ENCODE results near the gene TMEM50A. TPM values are rescaled to one million over a fixed set of nuclear protein-coding genes. Genes with fewer than 3 reads are reported as not detected.
"Not testable (repeated sequence)": the region's sequence is repeated elsewhere in the genome, so short reads cannot be mapped to it uniquely, and the experiment has no call there.

TMEM50A gene
- total and polyA plus RNA-seq, 2 donors (not counting 1 experiment from before 2014, with no cell fraction given): 141 to 186 TPM

DNA sequence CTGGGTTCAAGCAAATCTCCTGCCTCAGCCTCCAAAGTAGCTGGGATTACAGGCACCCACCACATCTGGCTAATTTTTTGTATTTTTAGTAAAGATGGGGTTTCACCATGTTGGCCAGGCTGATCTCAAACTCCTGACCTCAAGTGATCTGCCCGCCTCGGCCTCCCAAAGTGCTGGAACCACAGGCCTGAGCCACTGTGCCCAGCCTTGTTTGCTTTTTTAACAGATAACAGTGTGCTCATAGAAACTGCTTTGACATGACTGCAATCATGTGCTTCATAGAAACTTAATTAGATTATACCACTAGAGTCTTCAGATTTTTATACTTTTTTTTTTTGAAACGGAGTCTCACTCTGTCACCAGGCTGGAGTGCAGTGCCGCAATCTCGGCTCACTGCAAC lies 8.8 kb upstream of the TMEM50A start:
- H3K27me3 ChIP-seq (ENCODE audit: control insufficient read depth, insufficient read depth, low read length); H3K4me2 ChIP-seq (ENCODE audit: extremely low read depth, insufficient read depth, low read length); H3K4me1 ChIP-seq (ENCODE audit: control insufficient read depth, extremely low read depth, insufficient read depth, low read length); H2AFZ ChIP-seq (ENCODE audit: low read length); H3K9me3 ChIP-seq (ENCODE audit: control insufficient read depth, insufficient read depth, low read depth, low read length); DNase-seq (ENCODE audit: low read depth in 2 of 2); H3K4me3 ChIP-seq (replicated peaks in 1 of 4; ENCODE audit: control extremely low read depth in 1 of 4, insufficient read depth in 1 of 4, low read depth in 3 of 4, low read length in 4 of 4); H4K20me1 ChIP-seq (ENCODE audit: control insufficient read depth, extremely low read depth, insufficient read depth, low read length); H3K9ac ChIP-seq (ENCODE audit: insufficient read depth, low read length); H3K36me3 ChIP-seq (ENCODE audit: control insufficient read depth, insufficient read depth, low read length); H3K27ac ChIP-seq (ENCODE audit: insufficient read depth, low read length); H3K79me2 ChIP-seq (ENCODE audit: control insufficient read depth, insufficient read depth, low read length): not testable (repeated sequence)

DNA sequence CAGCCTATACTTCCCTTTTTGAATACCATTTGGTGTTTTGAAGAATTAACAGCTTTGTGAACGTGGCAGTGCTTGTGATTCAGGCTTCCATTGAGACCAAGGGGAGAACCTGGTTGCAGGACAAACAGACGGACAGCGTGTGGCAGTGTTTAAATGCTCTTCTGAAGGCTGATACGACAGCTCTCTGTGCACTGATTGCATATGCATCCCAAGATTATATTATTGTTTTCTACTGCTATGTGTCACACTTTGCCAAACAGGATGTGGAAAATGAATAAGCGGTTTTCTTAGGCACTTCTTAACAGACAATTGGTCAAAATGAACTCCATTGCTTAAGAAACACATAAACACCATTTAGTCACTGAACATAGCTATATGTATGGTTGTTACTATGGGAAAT lies 8.2 kb upstream of the TMEM50A start:
- H4K20me1 ChIP-seq (ENCODE audit: control insufficient read depth, extremely low read depth, insufficient read depth, low read length); H3K4me1 ChIP-seq (ENCODE audit: control insufficient read depth, extremely low read depth, insufficient read depth, low read length); H3K27ac ChIP-seq (ENCODE audit: insufficient read depth, low read length); H3K4me2 ChIP-seq (ENCODE audit: extremely low read depth, insufficient read depth, low read length); H2AFZ ChIP-seq (ENCODE audit: low read length); H3K9me3 ChIP-seq (ENCODE audit: control insufficient read depth, insufficient read depth, low read depth, low read length); H3K27me3 ChIP-seq (ENCODE audit: control insufficient read depth, insufficient read depth, low read length); H3K36me3 ChIP-seq (ENCODE audit: control insufficient read depth, insufficient read depth, low read length); H3K9ac ChIP-seq (ENCODE audit: insufficient read depth, low read length); H3K79me2 ChIP-seq (ENCODE audit: control insufficient read depth, insufficient read depth, low read length); H3K4me3 ChIP-seq (replicated peaks in 1 of 4; ENCODE audit: control extremely low read depth in 1 of 4, insufficient read depth in 1 of 4, low read depth in 3 of 4, low read length in 4 of 4): not testable (repeated sequence)
- TF ChIP-seq, protein P1, sequence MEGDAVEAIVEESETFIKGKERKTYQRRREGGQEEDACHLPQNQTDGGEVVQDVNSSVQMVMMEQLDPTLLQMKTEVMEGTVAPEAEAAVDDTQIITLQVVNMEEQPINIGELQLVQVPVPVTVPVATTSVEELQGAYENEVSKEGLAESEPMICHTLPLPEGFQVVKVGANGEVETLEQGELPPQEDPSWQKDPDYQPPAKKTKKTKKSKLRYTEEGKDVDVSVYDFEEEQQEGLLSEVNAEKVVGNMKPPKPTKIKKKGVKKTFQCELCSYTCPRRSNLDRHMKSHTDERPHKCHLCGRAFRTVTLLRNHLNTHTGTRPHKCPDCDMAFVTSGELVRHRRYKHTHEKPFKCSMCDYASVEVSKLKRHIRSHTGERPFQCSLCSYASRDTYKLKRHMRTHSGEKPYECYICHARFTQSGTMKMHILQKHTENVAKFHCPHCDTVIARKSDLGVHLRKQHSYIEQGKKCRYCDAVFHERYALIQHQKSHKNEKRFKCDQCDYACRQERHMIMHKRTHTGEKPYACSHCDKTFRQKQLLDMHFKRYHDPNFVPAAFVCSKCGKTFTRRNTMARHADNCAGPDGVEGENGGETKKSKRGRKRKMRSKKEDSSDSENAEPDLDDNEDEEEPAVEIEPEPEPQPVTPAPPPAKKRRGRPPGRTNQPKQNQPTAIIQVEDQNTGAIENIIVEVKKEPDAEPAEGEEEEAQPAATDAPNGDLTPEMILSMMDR (conservative IDR thresholded peaks at IDR 0.05 in 1 of 2, IDR thresholded peaks at IDR 0.05 in 1 of 2; ENCODE audit: low read depth in 1 of 2, low read length in 2 of 2): peak in 1 of 2 donors; percentile 24
- DNase-seq (ENCODE audit: low read depth in 2 of 2): peak; percentile 52 to 59

DNA sequence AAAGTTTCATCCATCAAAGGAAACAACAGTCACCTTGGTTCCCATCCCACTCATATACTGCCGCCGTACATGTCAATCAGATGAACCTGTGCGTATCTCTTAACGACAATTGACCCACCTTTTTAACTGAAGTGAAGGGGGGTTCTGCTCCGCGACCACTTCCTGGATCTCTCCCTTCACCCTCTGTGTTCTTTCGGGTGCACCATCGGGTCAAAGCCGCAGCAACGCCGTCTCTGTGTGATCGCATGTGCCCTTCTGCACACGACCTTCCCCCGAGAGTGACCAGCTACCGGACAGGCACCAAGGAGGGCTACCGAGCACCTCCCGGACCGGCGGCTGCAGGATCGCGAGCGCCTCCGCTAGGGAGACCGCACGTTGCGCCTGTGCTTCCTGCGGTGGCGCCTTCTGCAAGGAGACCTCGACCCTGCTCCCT lies 1.2 kb upstream of the TMEM50A start:
- H3K36me3 ChIP-seq (ENCODE audit: control insufficient read depth, insufficient read depth, low read length); H4K20me1 ChIP-seq (ENCODE audit: control insufficient read depth, extremely low read depth, insufficient read depth, low read length); H3K9me3 ChIP-seq (ENCODE audit: control insufficient read depth, insufficient read depth, low read depth, low read length); DNase-seq (ENCODE audit: low read depth in 2 of 2); H3K27me3 ChIP-seq (ENCODE audit: control insufficient read depth, insufficient read depth, low read length); H3K4me1 ChIP-seq (ENCODE audit: control insufficient read depth, extremely low read depth, insufficient read depth, low read length); H3K27ac ChIP-seq (ENCODE audit: insufficient read depth, low read length): not testable (repeated sequence)
- peak overlapping the region; percentile 84 for H3K4me2 ChIP-seq (ENCODE audit: extremely low read depth, insufficient read depth, low read length)
- H3K9ac ChIP-seq (ENCODE audit: insufficient read depth, low read length): peak overlapping the region; percentile 46
- H2AFZ ChIP-seq (ENCODE audit: low read length): peak overlapping the region; percentile 68
- peaks cover 30% of the 10 kb centered on the region for H3K79me2 ChIP-seq (ENCODE audit: control insufficient read depth, insufficient read depth, low read length)
- TF ChIP-seq, protein P1 (conservative IDR thresholded peaks at IDR 0.05 in 1 of 2, IDR thresholded peaks at IDR 0.05 in 1 of 2; ENCODE audit: low read depth in 1 of 2, low read length in 2 of 2): peak; percentile 3 to 19
- H3K4me3 ChIP-seq (replicated peaks in 1 of 4; ENCODE audit: control extremely low read depth in 1 of 4, insufficient read depth in 1 of 4, low read depth in 3 of 4, low read length in 4 of 4): peak overlapping the region; percentile 64 to 92 (median 68)

DNA sequence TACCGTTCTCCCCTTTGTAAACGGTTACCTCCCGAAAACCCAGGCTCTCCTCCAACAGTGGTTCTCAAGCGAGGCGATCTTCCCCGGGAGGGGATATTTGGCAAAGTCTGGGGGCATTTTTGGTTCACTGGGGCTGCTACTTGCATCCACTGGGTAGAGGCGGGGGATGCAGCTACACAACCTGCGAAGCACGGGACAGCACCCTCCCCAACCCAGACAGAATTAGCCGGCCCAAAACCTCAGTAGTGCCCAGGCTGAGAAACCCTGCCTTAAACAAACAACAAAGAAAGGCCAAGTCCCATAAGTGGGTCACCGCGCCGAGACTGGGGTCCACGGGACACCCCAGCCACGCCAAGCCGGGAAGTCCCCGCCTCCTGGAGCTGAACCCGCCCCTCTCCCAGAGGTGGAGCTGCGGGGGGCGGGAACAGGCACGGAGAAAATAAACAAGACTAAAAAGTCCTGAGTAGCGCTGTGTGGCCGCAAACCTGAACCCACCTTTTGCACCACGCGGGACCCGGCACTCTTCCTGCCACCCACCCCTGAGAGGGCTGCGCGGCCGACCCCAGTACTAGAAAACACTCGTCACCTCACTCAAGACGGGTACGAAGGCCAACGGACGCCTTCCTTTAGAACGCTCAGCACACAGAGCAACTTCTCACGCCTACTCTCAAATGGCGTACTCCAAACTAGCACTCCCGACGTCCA lies 499 bp upstream of the TMEM50A start:
- not testable (repeated sequence) for H3K9me3 ChIP-seq (ENCODE audit: control insufficient read depth, insufficient read depth, low read depth, low read length); DNase-seq (ENCODE audit: low read depth in 2 of 2); H3K27me3 ChIP-seq (ENCODE audit: control insufficient read depth, insufficient read depth, low read length); H3K4me1 ChIP-seq (ENCODE audit: control insufficient read depth, extremely low read depth, insufficient read depth, low read length); H3K36me3 ChIP-seq (ENCODE audit: control insufficient read depth, insufficient read depth, low read length); H4K20me1 ChIP-seq (ENCODE audit: control insufficient read depth, extremely low read depth, insufficient read depth, low read length)
- peak overlapping the region; percentile 35 for H3K4me2 ChIP-seq (ENCODE audit: extremely low read depth, insufficient read depth, low read length)
- peak overlapping the region; percentile 81 to 99 (median 92) for H3K4me3 ChIP-seq (replicated peaks in 1 of 4; ENCODE audit: control extremely low read depth in 1 of 4, insufficient read depth in 1 of 4, low read depth in 3 of 4, low read length in 4 of 4)
- peaks cover 37% of the 10 kb centered on the region for H3K79me2 ChIP-seq (ENCODE audit: control insufficient read depth, insufficient read depth, low read length)
- peak overlapping the region; percentile 94 for H3K27ac ChIP-seq (ENCODE audit: insufficient read depth, low read length)
- H3K9ac ChIP-seq (ENCODE audit: insufficient read depth, low read length): peak overlapping the region; percentile 23
- peak overlapping the region; percentile 76 for H2AFZ ChIP-seq (ENCODE audit: low read length)

Measured in fibroblast of lung (primary cell).